ENCODE data around the gene CDK14. TPM values are rescaled to one million over a fixed set of nuclear protein-coding genes. Genes with fewer than 3 reads are reported as not detected.

CDK14 gene
- total RNA-seq, 4 donors from 2014 or later = 3.5 to 5.1 (median 3.9) TPM

DNA sequence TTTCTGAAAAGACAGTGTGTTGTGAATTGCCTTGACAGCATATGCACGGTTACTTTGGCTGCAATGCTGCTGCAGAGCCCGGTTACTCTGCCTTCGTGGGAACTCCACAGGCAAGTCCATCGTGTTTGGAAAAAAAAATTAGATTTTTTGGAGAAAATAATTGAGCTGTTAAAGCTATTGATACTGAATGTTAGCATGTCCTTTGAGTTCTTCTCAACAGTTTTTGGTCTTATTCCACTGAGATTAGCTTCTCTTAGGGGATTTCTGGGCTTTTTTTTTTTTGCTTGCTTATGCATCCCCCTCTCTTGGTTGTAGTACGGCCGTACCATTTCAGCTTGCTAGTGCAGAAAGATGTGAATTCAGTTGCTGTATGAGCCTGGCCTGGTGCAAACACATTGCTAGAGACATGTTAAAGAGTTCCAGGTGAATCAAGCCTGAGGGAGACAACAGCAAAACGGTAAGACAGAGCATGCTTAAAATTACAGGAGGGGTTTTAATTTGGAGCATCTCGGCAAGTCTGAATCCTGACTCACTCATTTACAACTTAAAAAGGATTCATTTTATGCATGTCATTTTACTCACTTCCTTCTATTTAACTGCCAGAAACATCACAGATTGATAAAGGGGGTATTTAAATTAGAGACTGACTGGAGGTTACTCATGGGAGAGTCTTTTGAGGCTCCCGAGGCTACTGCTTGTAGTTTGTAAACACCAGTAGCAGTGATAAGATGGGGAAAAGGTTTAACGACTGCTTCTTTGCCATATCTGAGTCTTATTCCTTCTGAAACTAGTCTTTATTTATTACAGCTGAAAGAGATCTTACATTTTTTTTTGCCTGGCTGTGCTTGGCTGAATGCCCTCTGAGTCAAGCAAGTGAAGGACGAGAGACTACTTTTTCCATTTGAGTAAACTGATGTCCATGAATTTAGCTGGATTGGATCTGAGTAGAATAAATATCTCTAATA is 113.7 kb downstream of the CDK14 start:
- H3K27me3 ChIP-seq = no peaks in the 10 kb centered on the region
- H3K36me3 ChIP-seq = no peaks in the 10 kb centered on the region
- no peaks in the 10 kb centered on the region for H3K9me3 ChIP-seq
- H3K4me3 ChIP-seq = no peak overlapping the region
- no peak for DNase-seq (ENCODE audit: low spot score in 2 of 2)
- H3K4me1 ChIP-seq = peaks cover 5% of the 10 kb centered on the region
- WGBS = 29% methylated on average over 11 of the region's 11 CpGs
- TF ChIP-seq POLR2AphosphoS5 (IDR thresholded peaks at IDR 0.05) (no peak), EP300 (IDR thresholded peaks at IDR 0.05) (no peak), CTCF (IDR thresholded peaks at IDR 0.05) (no peak), POLR2A (IDR thresholded peaks at IDR 0.05) (no peak)
- no peak overlapping the region for H3K27ac ChIP-seq

DNA sequence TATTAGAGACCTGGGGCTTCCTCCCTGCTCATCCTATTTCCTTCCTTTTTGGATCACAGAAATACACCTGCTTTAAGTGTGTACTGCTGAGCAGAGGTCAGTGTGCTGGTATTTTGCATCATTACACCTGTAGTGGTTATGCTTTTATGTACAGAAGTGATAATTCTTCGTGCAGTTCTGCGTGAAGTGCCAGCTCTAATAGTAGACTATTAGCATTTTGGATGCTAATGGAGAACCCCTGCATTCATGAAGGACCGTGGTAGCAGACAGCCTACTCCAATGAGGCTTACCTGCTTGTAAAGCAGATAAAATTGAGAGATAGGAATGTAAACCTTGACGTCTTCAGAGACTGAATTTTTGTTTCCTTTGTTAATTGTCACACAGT is 114.3 kb downstream of the CDK14 start:
- Histone ChIP-seq H3K27me3 (no peaks in the 10 kb centered on the region), H3K4me1 (peaks cover 5% of the 10 kb centered on the region), H3K4me3 (no peak overlapping the region), H3K9me3 (no peaks in the 10 kb centered on the region), H3K27ac (no peak overlapping the region), H3K36me3 (no peaks in the 10 kb centered on the region)
- no peak for TF ChIP-seq POLR2AphosphoS5 (IDR thresholded peaks at IDR 0.05)
- TF ChIP-seq CTCF (IDR thresholded peaks at IDR 0.05) = no peak
- no peak for TF ChIP-seq EP300 (IDR thresholded peaks at IDR 0.05)
- TF ChIP-seq POLR2A (IDR thresholded peaks at IDR 0.05) = no peak
- WGBS = 68% methylated on average over 4 of the region's 4 CpGs
- no peak for DNase-seq (ENCODE audit: low spot score in 2 of 2)

- Histone ChIP-seq H3K27ac (no peak overlapping the region), H3K36me3 (no peaks in the 10 kb centered on the region), H3K4me3 (no peak overlapping the region), H3K27me3 (no peaks in the 10 kb centered on the region), H3K9me3 (no peaks in the 10 kb centered on the region), H3K4me1 (peaks cover 5% of the 10 kb centered on the region)
- no peak for TF ChIP-seq POLR2A (IDR thresholded peaks at IDR 0.05)
- TF ChIP-seq POLR2AphosphoS5 (IDR thresholded peaks at IDR 0.05) = no peak
- no peak for TF ChIP-seq CTCF (IDR thresholded peaks at IDR 0.05)
- no peak for TF ChIP-seq EP300 (IDR thresholded peaks at IDR 0.05)
- no peak for DNase-seq (ENCODE audit: low spot score in 2 of 2)
- WGBS = 56% methylated on average over 1 of the region's 1 CpG
These were observed 117.5 kb downstream of the CDK14 start for GRCh38 chr7:90713628-90714027.

GRCh38 chr7:90715067-90715466 is 118.9 kb downstream of the CDK14 start:
- Histone ChIP-seq H3K27ac (no peak overlapping the region), H3K36me3 (no peaks in the 10 kb centered on the region), H3K4me3 (no peak overlapping the region), H3K9me3 (no peaks in the 10 kb centered on the region), H3K4me1 (no peaks in the 10 kb centered on the region), H3K27me3 (no peaks in the 10 kb centered on the region)
- no peak for DNase-seq (ENCODE audit: low spot score in 2 of 2)
- 93% methylated on average over 2 of the region's 2 CpGs for WGBS
- TF ChIP-seq POLR2A (IDR thresholded peaks at IDR 0.05) (no peak), EP300 (IDR thresholded peaks at IDR 0.05) (no peak), POLR2AphosphoS5 (IDR thresholded peaks at IDR 0.05) (no peak), CTCF (IDR thresholded peaks at IDR 0.05) (no peak)

GRCh38 chr7:90717296-90718060 is 121.4 kb downstream of the CDK14 start:
- WGBS = 79% methylated on average over 5 of the region's 5 CpGs
- no peak overlapping the region for H3K4me3 ChIP-seq
- no peaks in the 10 kb centered on the region for H3K9me3 ChIP-seq
- no peaks in the 10 kb centered on the region for H3K36me3 ChIP-seq
- TF ChIP-seq POLR2A (IDR thresholded peaks at IDR 0.05) = no peak
- no peak for TF ChIP-seq EP300 (IDR thresholded peaks at IDR 0.05)
- no peak for TF ChIP-seq POLR2AphosphoS5 (IDR thresholded peaks at IDR 0.05)
- no peak for TF ChIP-seq CTCF (IDR thresholded peaks at IDR 0.05)
- DNase-seq (ENCODE audit: low spot score in 2 of 2) = no peak
- peaks cover 12% of the 10 kb centered on the region for H3K4me1 ChIP-seq
- no peaks in the 10 kb centered on the region for H3K27me3 ChIP-seq
- H3K27ac ChIP-seq = no peak overlapping the region
